ENCODE results near the gene GRIK4.

GRCh38 chr11:120647681-120648080, 136.1 kb downstream of the GRIK4 start:
- no peak for TF ChIP-seq GATA2 (IDR thresholded peaks at IDR 0.05; ENCODE audit: low read depth, low read length)
- no peak for TF ChIP-seq GATA3 (IDR thresholded peaks at IDR 0.05; ENCODE audit: low read depth, low read length)
